Mesenchymal stem cell (in vitro differentiated cells and primary cell): Measurements from ENCODE around the gene NMU.

ENCODE experiments used
- DNase-seq: peaks from one replicate; pipeline ENCODE4 v3.0.0-alpha.2; 2013
- H2AFZ ChIP-seq: one replicate; pipeline ENCODE4 v1.6.1; 2013; ENCODE audit warnings: low read depth, mild to moderate bottlenecking, control low read depth, inconsistent platforms, low read length, moderate library complexity
- H2AK5ac ChIP-seq: 2 replicates; pipeline ENCODE4 v1.6.1; 2013; ENCODE audit warnings: low read length, moderate library complexity, mild to moderate bottlenecking, inconsistent platforms; ENCODE audit not compliant: severe bottlenecking
- H2BK120ac ChIP-seq: one replicate; pipeline ENCODE4 v1.6.1; 2013; ENCODE audit warnings: low read depth, mild to moderate bottlenecking, inconsistent platforms, low read length, moderate library complexity
- H2BK12ac ChIP-seq, 2 experiments: one replicate each; pipeline ENCODE4 v1.6.1; 2013; ENCODE audit warnings: inconsistent platforms in 2 of 2, low read length in 2 of 2, mild to moderate bottlenecking in 2 of 2, moderate library complexity in 2 of 2, control low read depth in 1 of 2
- H2BK15ac ChIP-seq: one replicate; pipeline ENCODE4 v1.6.1; 2013; ENCODE audit warnings: mild to moderate bottlenecking, low read depth, inconsistent platforms; ENCODE audit not compliant: poor library complexity, severe bottlenecking
- H2BK5ac ChIP-seq: 2 replicates; pipeline ENCODE4 v1.6.1; 2013; ENCODE audit warnings: low read depth, mild to moderate bottlenecking, low read length, control low read depth, inconsistent platforms; ENCODE audit not compliant: poor library complexity, severe bottlenecking
- H3K14ac ChIP-seq, 2 experiments: one replicate each; pipeline ENCODE4 v1.6.1; 2013; ENCODE audit warnings: inconsistent platforms in 2 of 2, low read length in 2 of 2, control low read depth in 1 of 2, mild to moderate bottlenecking in 1 of 2, moderate library complexity in 1 of 2
- H3K18ac ChIP-seq, 2 experiments: one replicate each; pipeline ENCODE4 v1.6.1; 2013; ENCODE audit warnings: inconsistent platforms in 2 of 2, low read length in 2 of 2, control low read depth in 1 of 2, low read depth in 1 of 2, mild to moderate bottlenecking in 1 of 2
- H3K23ac ChIP-seq, 2 experiments: one replicate each; pipeline ENCODE4 v1.6.1; 2013; ENCODE audit warnings: inconsistent platforms in 2 of 2, low read length in 2 of 2, mild to moderate bottlenecking in 2 of 2, moderate library complexity in 2 of 2, control low read depth in 1 of 2
- H3K27ac ChIP-seq: 2 replicates; pipeline ENCODE4 v1.5.1; 2013; ENCODE audit warnings: mild to moderate bottlenecking, moderate library complexity, low read length, control low read depth, inconsistent platforms; ENCODE audit not compliant: poor library complexity, severe bottlenecking
- H3K27me3 ChIP-seq, 2 experiments: 2 replicates each; pipeline versions ENCODE4 v1.6.1 to v1.7.0; 2013; ENCODE audit warnings: low read length in 2 of 2, mild to moderate bottlenecking in 2 of 2, moderate library complexity in 2 of 2, control low read depth in 1 of 2, inconsistent platforms in 1 of 2; ENCODE audit not compliant: control insufficient read depth in 1 of 2, insufficient read depth in 1 of 2
- H3K36me3 ChIP-seq, 2 experiments: 2 replicates each; pipeline versions ENCODE4 v1.6.1 to v1.7.0; 2013; ENCODE audit warnings: low read length in 2 of 2, control low read depth in 1 of 2, inconsistent platforms in 1 of 2, low read depth in 1 of 2, mild to moderate bottlenecking in 1 of 2; ENCODE audit not compliant: insufficient read depth in 2 of 2, control insufficient read depth in 1 of 2
- H3K4ac ChIP-seq, 2 experiments: one replicate each; pipeline ENCODE4 v1.6.1; 2013; ENCODE audit warnings: inconsistent platforms in 2 of 2, low read length in 2 of 2, mild to moderate bottlenecking in 2 of 2, moderate library complexity in 2 of 2, control low read depth in 1 of 2, low read depth in 1 of 2
- H3K4me1 ChIP-seq: 2 replicates; pipeline ENCODE4 v1.6.1; 2013; ENCODE audit warnings: low read depth, low read length, control low read depth; ENCODE audit not compliant: control insufficient read depth, insufficient read depth
- H3K4me2 ChIP-seq: 2 replicates; pipeline ENCODE4 v1.6.1; 2013; ENCODE audit warnings: low read length, mild to moderate bottlenecking, inconsistent platforms; ENCODE audit not compliant: poor library complexity, severe bottlenecking
- H3K4me3 ChIP-seq, 2 experiments: 2 replicates each; pipeline versions ENCODE4 v1.5.1 to v1.7.0; 2013; ENCODE audit warnings: low read length in 2 of 2, mild to moderate bottlenecking in 2 of 2, control low read depth in 1 of 2, low read depth in 1 of 2; ENCODE audit not compliant: insufficient read depth in 1 of 2
- H3K79me1 ChIP-seq: replicated peaks from 2 replicates; pipeline ENCODE4 v1.6.1; 2013; ENCODE audit warnings: mild to moderate bottlenecking, control low read depth, low read length, inconsistent platforms; ENCODE audit not compliant: poor library complexity, severe bottlenecking
- H3K9ac ChIP-seq: 2 replicates; pipeline ENCODE4 v1.7.0; 2013; ENCODE audit warnings: mild to moderate bottlenecking, low read length, moderate library complexity
- H3K9me3 ChIP-seq: 2 replicates; pipeline ENCODE4 v1.7.0; 2013; ENCODE audit warnings: mild to moderate bottlenecking, low read length; ENCODE audit not compliant: control insufficient read depth
- H4K8ac ChIP-seq: one replicate; pipeline ENCODE4 v1.6.1; 2013; ENCODE audit warnings: inconsistent platforms, mild to moderate bottlenecking, low read length, moderate library complexity
- H4K91ac ChIP-seq: one replicate; pipeline ENCODE4 v1.6.1; 2013; ENCODE audit warnings: mild to moderate bottlenecking, low read length, inconsistent platforms
- WGBS: methylation state at CpG from one replicate; pipeline ENCODE4 v1.1.7; 2013; ENCODE audit warnings: mixed read lengths; 5-methylcytosine and 5-hydroxymethylcytosine counted together

Gene NMU

GRCh38 chr4:55661398-55662056 is 25.4 kb upstream of the NMU start:
- Histone ChIP-seq H3K18ac (no peak overlapping the region), H3K9ac (no peak overlapping the region), H3K36me3 (no peaks in the 10 kb centered on the region), H3K4me3 (no peak overlapping the region), H2AK5ac (no peak overlapping the region), H2BK120ac (no peak overlapping the region), H2BK5ac (no peak overlapping the region), H3K27ac (no peak overlapping the region), H4K8ac (no peak overlapping the region), H2BK12ac (no peak overlapping the region), H3K27me3 (peaks cover 2 to 14% of the 10 kb centered on the region in 2 experiments), H3K4me2 (no peak overlapping the region), H4K91ac (no peak overlapping the region), H2BK15ac (no peak overlapping the region), H3K79me1 (no peaks in the 10 kb centered on the region), H3K9me3 (no peaks in the 10 kb centered on the region), H3K4ac (no peak overlapping the region), H3K23ac (no peak overlapping the region), H3K14ac (no peak overlapping the region), H3K4me1 (no peaks in the 10 kb centered on the region), H2AFZ (no peak overlapping the region)
- DNase-seq, result no peak
- 74% methylated on average over 5 of the region's 5 CpGs for WGBS

- H3K4me2 ChIP-seq, result no peak overlapping the region
- DNase-seq, result no peak
- H3K9ac ChIP-seq, result no peak overlapping the region
- H3K4me3 ChIP-seq, result no peak overlapping the region
- no peak overlapping the region for H2BK120ac ChIP-seq
- H4K8ac ChIP-seq, result no peak overlapping the region
- H2BK12ac ChIP-seq, result no peak overlapping the region
- H3K18ac ChIP-seq, result no peak overlapping the region
- H3K27me3 ChIP-seq, result peaks cover 0 to 4% of the 10 kb centered on the region in 2 experiments
- no peak overlapping the region for H2AK5ac ChIP-seq
- no peaks in the 10 kb centered on the region for H3K79me1 ChIP-seq
- H2AFZ ChIP-seq, result no peak overlapping the region
- no peaks in the 10 kb centered on the region for H3K4me1 ChIP-seq
- H3K4ac ChIP-seq, result no peak overlapping the region
- over 99% methylated on average over 5 of the region's 5 CpGs for WGBS
- no peaks in the 10 kb centered on the region for H3K36me3 ChIP-seq
- H2BK5ac ChIP-seq, result no peak overlapping the region
- no peak overlapping the region for H3K14ac ChIP-seq
- H4K91ac ChIP-seq, result no peak overlapping the region
- no peak overlapping the region for H2BK15ac ChIP-seq
- no peak overlapping the region for H3K27ac ChIP-seq
- H3K9me3 ChIP-seq, result no peaks in the 10 kb centered on the region
- H3K23ac ChIP-seq, result no peak overlapping the region
These were observed 22.6 kb upstream of the NMU start for GRCh38 chr4:55658657-55659056.

- Histone ChIP-seq H2AK5ac (no peak overlapping the region), H4K8ac (no peak overlapping the region), H3K9ac (no peak overlapping the region), H3K79me1 (no peaks in the 10 kb centered on the region), H3K4ac (no peak overlapping the region), H3K14ac (no peak overlapping the region), H3K18ac (no peak overlapping the region), H2AFZ (no peak overlapping the region), H3K4me1 (no peaks in the 10 kb centered on the region), H3K36me3 (no peaks in the 10 kb centered on the region), H2BK120ac (no peak overlapping the region), H3K27me3 (no peaks in the 10 kb centered on the region), H3K9me3 (no peaks in the 10 kb centered on the region), H4K91ac (no peak overlapping the region), H2BK5ac (no peak overlapping the region), H3K23ac (no peak overlapping the region), H3K4me2 (no peak overlapping the region), H3K27ac (no peak overlapping the region), H3K4me3 (no peak overlapping the region), H2BK12ac (no peak overlapping the region), H2BK15ac (no peak overlapping the region)
- WGBS, result 94% methylated on average over 5 of the region's 5 CpGs
- DNase-seq, result no peak
These were observed 18.0 kb upstream of the NMU start for GRCh38 chr4:55654131-55654530.

GRCh38 chr4:55650483-55650882 is 14.4 kb upstream of the NMU start:
- Histone ChIP-seq H3K4me1 (no peaks in the 10 kb centered on the region), H2AFZ (no peak overlapping the region), H3K27ac (no peak overlapping the region), H3K4me2 (no peak overlapping the region), H3K9me3 (no peaks in the 10 kb centered on the region), H3K27me3 (no peaks in the 10 kb centered on the region), H3K23ac (no peak overlapping the region), H3K4ac (no peak overlapping the region), H4K8ac (no peak overlapping the region), H2BK15ac (no peak overlapping the region), H2BK12ac (no peak overlapping the region), H2BK5ac (no peak overlapping the region), H3K9ac (no peak overlapping the region), H2AK5ac (no peak overlapping the region), H4K91ac (no peak overlapping the region), H3K4me3 (no peak overlapping the region), H2BK120ac (no peak overlapping the region), H3K79me1 (no peaks in the 10 kb centered on the region), H3K14ac (no peak overlapping the region), H3K18ac (no peak overlapping the region), H3K36me3 (no peaks in the 10 kb centered on the region)
- WGBS, result 71% methylated on average over 4 of the region's 5 CpGs
- DNase-seq, result no peak
